GM18519 (cell line): ENCODE measurements around the gene UROC1.

Experiments used
- ATAC-seq: cut with Tn5 transposase; IDR thresholded peaks from one replicate; pipeline ENCODE4 v1.9.1; 2021; ENCODE audit warnings: mild to moderate bottlenecking, moderate library complexity; ENCODE audit not compliant: unreplicated experiment, low FRiP score

Gene UROC1

GRCh38 chr3:126517986-126518778 lies 609 bp upstream of the UROC1 start:
- no peak for ATAC-seq

GRCh38 chr3:126516936-126517290 lies 660 bp downstream of the UROC1 start:
- no peak for ATAC-seq

- no peak for ATAC-seq
Observed at GRCh38 chr3:126516152-126516935, 1.2 kb downstream of the UROC1 start.

GRCh38 chr3:126515066-126515706 lies 2.4 kb downstream of the UROC1 start:
- no peak for ATAC-seq

GRCh38 chr3:126514161-126514560 lies 3.4 kb downstream of the UROC1 start:
- no peak for ATAC-seq

GRCh38 chr3:126512916-126513650 lies 4.5 kb downstream of the UROC1 start:
- no peak for ATAC-seq

GRCh38 chr3:126512026-126512425 lies 5.5 kb downstream of the UROC1 start:
- ATAC-seq, result no peak

- no peak for ATAC-seq
Observed at GRCh38 chr3:126511291-126511690, 6.3 kb downstream of the UROC1 start.

GRCh38 chr3:126510308-126510910 lies 7.2 kb downstream of the UROC1 start:
- no peak for ATAC-seq

GRCh38 chr3:126509597-126510307 lies 7.8 kb downstream of the UROC1 start:
- ATAC-seq, result no peak

- ATAC-seq, result no peak
Observed at GRCh38 chr3:126508564-126508964, 9.0 kb downstream of the UROC1 start.

GRCh38 chr3:126507886-126508285 lies 9.7 kb downstream of the UROC1 start:
- ATAC-seq, result no peak

GRCh38 chr3:126503701-126504100 lies 13.9 kb downstream of the UROC1 start:
- no peak for ATAC-seq

GRCh38 chr3:126502656-126503055 lies 14.9 kb downstream of the UROC1 start:
- ATAC-seq, result no peak

- ATAC-seq, result no peak
Observed at GRCh38 chr3:126501736-126502135, 15.8 kb downstream of the UROC1 start.

GRCh38 chr3:126501054-126501453 lies 16.5 kb downstream of the UROC1 start:
- ATAC-seq, result no peak

- ATAC-seq, result no peak
Observed at GRCh38 chr3:126500016-126500415, 17.6 kb downstream of the UROC1 start.

GRCh38 chr3:126499401-126499800 lies 18.2 kb downstream of the UROC1 start:
- no peak for ATAC-seq

GRCh38 chr3:126498929-126499328 lies 18.6 kb downstream of the UROC1 start:
- no peak for ATAC-seq

GRCh38 chr3:126498461-126498860 lies 19.1 kb downstream of the UROC1 start:
- ATAC-seq, result no peak
